Esophagus muscularis mucosa (tissue), 3 donors: Measurements from ENCODE around the gene CDK14.

Source experiments
- POLR2A ChIP-seq: fragments of 450-650 bp; IDR thresholded peaks from one replicate; pipeline ENCODE4 v1.6.1; 2017; ENCODE audit warnings: antibody characterized with exemption, moderate library complexity, mild to moderate bottlenecking, low read depth
- TF ChIP-seq, protein P1 (sequence below), 3 experiments: fragments of 200-600 bp in 2 of 3; fragments of 450-650 bp in 1 of 3; sonication (generic) in 2 of 3; IDR thresholded peaks; one replicate each; pipeline ENCODE4 v1.5.1; 2017 to 2019; ENCODE audit warnings: antibody characterized with exemption in 3 of 3, mild to moderate bottlenecking in 2 of 3, moderate library complexity in 1 of 3

DNA sequence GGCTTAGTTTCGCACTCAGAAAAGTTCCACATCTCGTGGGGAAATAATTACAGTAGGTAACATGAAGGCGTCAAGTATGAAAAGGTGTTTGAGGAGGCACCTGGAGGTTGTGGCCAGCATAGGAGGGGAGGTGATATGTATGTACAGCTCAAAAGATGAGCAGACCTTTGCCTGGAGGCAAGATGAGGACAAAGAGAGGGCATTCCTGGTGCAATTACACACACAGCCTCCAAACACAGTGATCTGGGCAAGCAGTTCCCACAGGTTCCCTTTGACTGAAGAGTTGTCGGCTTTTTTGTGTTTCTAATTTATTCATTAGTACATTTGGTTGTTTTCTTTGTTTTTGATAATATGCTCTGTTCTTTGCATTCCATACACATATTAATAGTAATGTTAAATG, 46.9 kb downstream of the CDK14 start:
- TF ChIP-seq, protein P1, sequence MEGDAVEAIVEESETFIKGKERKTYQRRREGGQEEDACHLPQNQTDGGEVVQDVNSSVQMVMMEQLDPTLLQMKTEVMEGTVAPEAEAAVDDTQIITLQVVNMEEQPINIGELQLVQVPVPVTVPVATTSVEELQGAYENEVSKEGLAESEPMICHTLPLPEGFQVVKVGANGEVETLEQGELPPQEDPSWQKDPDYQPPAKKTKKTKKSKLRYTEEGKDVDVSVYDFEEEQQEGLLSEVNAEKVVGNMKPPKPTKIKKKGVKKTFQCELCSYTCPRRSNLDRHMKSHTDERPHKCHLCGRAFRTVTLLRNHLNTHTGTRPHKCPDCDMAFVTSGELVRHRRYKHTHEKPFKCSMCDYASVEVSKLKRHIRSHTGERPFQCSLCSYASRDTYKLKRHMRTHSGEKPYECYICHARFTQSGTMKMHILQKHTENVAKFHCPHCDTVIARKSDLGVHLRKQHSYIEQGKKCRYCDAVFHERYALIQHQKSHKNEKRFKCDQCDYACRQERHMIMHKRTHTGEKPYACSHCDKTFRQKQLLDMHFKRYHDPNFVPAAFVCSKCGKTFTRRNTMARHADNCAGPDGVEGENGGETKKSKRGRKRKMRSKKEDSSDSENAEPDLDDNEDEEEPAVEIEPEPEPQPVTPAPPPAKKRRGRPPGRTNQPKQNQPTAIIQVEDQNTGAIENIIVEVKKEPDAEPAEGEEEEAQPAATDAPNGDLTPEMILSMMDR (IDR thresholded peaks at IDR 0.05) = no peak
- TF ChIP-seq POLR2A = no peak
